ENCODE measurements around the gene E2F8. TPM values are rescaled to one million over a fixed set of nuclear protein-coding genes. Genes with fewer than 3 reads are reported as not detected.

The E2F8 gene
- polyA plus RNA-seq, 2 donors: 3.1 to 3.9 TPM

DNA sequence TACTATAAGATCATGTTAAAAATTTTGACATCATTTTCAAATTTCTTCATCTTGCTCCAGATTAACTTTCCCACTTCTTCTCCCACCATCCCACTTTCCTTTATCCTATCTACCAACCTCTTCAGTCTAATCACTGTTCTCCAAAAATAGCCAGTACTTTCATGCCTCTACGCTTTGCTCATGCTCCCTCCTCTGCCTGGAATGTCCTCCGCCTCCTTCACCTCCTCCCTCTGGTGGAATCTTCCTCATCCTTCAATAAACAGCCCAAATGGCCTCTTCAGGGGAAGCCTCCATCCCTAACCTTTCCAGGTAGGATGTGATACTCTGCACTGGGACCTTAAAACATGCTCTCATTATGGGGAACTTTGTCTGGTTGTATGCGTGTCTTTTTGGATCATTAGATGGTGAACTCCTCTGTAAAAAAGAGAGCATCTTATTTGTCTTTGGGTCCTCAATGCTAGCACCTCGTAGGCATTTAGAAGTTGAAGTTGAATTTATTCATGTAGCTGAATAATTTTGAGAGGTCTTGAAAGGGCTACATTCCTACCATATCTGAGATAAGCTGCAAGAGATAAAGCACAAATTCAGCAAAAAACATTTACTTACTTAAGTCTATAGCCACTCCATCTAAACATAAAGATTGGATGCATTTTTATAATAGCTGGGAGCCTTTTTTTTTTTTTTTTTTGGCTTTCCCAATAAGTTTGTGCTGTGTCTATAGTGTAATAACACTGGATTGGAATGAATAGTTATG lies 31.0 kb downstream of the E2F8 start:
- Histone ChIP-seq H3K4me1 (ENCODE audit: control insufficient read depth in 2 of 2, insufficient read depth in 2 of 2, low read length in 1 of 2) (no peaks in the 10 kb centered on the region), H3K9me3 (ENCODE audit: control insufficient read depth in 2 of 2, insufficient read depth in 1 of 2, low read depth in 1 of 2, low read length in 1 of 2) (no peaks in the 10 kb centered on the region), H3K36me3 (ENCODE audit: control insufficient read depth in 2 of 2, insufficient read depth in 2 of 2, low read length in 1 of 2) (no peaks in the 10 kb centered on the region), H3K27ac (ENCODE audit: low read depth in 2 of 2, low read length in 1 of 2) (no peak overlapping the region), H3K4me3 (ENCODE audit: low read depth in 1 of 2, low read length in 2 of 2) (no peak overlapping the region), H3K27me3 (ENCODE audit: control insufficient read depth in 1 of 2, insufficient read depth in 2 of 2, low read length in 2 of 2) (no peaks in the 10 kb centered on the region)
- WGBS, 2 donors: 66 to 81% methylated on average over 4 of the region's 4 CpGs

DNA sequence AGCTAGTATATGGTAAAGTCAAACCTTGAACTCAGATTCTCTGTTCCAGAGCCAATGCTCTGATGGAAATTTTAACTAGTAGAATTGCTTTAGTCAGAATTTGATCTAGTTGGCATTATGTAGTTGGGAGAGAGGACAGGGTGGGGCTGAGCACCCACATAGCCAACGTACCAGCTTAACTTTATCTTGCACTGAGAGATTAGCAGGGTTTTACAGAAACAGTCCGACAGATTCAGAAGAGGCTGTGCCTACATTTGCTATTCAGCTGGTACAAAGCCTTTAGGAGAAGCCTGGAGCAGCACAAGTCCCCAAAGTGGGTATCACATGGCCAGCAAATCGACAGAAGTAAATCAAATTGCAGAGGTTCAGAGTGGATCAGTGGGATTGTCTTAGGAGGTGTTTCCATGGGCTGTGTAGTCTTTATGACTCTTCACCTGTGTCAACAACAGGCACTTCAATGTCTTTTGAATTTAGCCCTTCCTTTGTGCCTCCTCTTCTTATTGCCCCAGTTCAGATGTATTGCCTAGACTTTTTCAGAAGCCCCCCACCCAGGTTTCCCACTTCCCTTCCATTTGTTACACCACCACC lies 31.7 kb downstream of the E2F8 start:
- Histone ChIP-seq H3K9me3 (ENCODE audit: control insufficient read depth in 2 of 2, insufficient read depth in 1 of 2, low read depth in 1 of 2, low read length in 1 of 2) (no peaks in the 10 kb centered on the region), H3K4me1 (ENCODE audit: control insufficient read depth in 2 of 2, insufficient read depth in 2 of 2, low read length in 1 of 2) (no peaks in the 10 kb centered on the region), H3K27me3 (ENCODE audit: control insufficient read depth in 1 of 2, insufficient read depth in 2 of 2, low read length in 2 of 2) (no peaks in the 10 kb centered on the region), H3K4me3 (ENCODE audit: low read depth in 1 of 2, low read length in 2 of 2) (no peak overlapping the region), H3K27ac (ENCODE audit: low read depth in 2 of 2, low read length in 1 of 2) (no peak overlapping the region), H3K36me3 (ENCODE audit: control insufficient read depth in 2 of 2, insufficient read depth in 2 of 2, low read length in 1 of 2) (no peaks in the 10 kb centered on the region)
- 41 to 71% methylated on average over 3 of the region's 3 CpGs for WGBS, 2 donors

DNA sequence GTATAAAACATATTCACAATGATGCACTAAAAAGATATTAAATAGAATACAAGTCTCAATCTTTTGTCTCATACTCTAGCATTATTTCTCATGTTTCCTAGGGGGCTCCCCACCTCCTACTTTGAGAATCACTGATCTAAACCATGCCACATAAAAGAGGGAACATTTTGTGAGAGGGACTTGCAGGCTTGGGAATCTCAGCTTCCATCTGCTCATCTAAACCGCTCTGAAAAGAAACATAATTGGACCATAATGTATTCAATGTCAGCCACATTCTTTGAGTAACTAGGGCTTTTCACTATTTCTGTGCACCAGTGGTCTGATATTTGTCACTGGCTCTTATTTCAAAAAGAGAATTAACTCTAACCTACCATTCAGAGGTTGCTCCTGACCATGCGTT lies 32.6 kb downstream of the E2F8 start:
- Histone ChIP-seq H3K27me3 (ENCODE audit: control insufficient read depth in 1 of 2, insufficient read depth in 2 of 2, low read length in 2 of 2) (no peaks in the 10 kb centered on the region), H3K9me3 (ENCODE audit: control insufficient read depth in 2 of 2, insufficient read depth in 1 of 2, low read depth in 1 of 2, low read length in 1 of 2) (no peaks in the 10 kb centered on the region)
- 83 to 84% methylated on average over 2 of the region's 2 CpGs for WGBS, 2 donors

DNA sequence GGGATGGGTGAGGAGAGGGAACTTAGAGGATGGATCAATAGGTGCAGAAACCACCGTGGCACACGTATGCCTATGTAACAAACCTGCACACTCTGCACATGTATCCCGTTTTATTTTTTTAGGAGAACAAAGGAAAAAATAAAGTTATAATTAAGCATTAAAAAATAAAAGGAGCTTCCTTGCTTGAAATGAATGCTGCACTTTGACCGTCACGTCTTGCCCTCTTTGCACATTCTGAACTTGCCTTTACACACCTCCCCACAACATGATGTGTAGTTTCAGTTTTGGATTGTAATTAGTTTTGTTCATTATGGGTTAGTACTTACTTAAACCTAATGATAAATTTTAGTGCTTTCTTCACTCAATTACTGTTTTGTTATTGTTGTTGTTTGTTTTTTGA lies 35.9 kb downstream of the E2F8 start:
- Histone ChIP-seq H3K9me3 (ENCODE audit: control insufficient read depth in 2 of 2, insufficient read depth in 1 of 2, low read depth in 1 of 2, low read length in 1 of 2) (no peaks in the 10 kb centered on the region), H3K4me1 (ENCODE audit: control insufficient read depth in 2 of 2, insufficient read depth in 2 of 2, low read length in 1 of 2) (peaks cover 0 to 2% of the 10 kb centered on the region in 2 donors), H3K27me3 (ENCODE audit: control insufficient read depth in 1 of 2, insufficient read depth in 2 of 2, low read length in 2 of 2) (no peaks in the 10 kb centered on the region), H3K36me3 (ENCODE audit: control insufficient read depth in 2 of 2, insufficient read depth in 2 of 2, low read length in 1 of 2) (no peaks in the 10 kb centered on the region), H3K27ac (ENCODE audit: low read depth in 2 of 2, low read length in 1 of 2) (no peak overlapping the region), H3K4me3 (ENCODE audit: low read depth in 1 of 2, low read length in 2 of 2) (no peak overlapping the region)
- 92 to 94% methylated on average over 5 of the region's 5 CpGs for WGBS, 2 donors

More for the DNA sequence above, 32.6 kb downstream of the E2F8 start:
- H3K4me3 ChIP-seq (ENCODE audit: low read depth in 1 of 2, low read length in 2 of 2): no peak overlapping the region
- no peaks in the 10 kb centered on the region for H3K36me3 ChIP-seq (ENCODE audit: control insufficient read depth in 2 of 2, insufficient read depth in 2 of 2, low read length in 1 of 2)
- no peak overlapping the region for H3K27ac ChIP-seq (ENCODE audit: low read depth in 2 of 2, low read length in 1 of 2)
- no peaks in the 10 kb centered on the region for H3K4me1 ChIP-seq (ENCODE audit: control insufficient read depth in 2 of 2, insufficient read depth in 2 of 2, low read length in 1 of 2)

DNA sequence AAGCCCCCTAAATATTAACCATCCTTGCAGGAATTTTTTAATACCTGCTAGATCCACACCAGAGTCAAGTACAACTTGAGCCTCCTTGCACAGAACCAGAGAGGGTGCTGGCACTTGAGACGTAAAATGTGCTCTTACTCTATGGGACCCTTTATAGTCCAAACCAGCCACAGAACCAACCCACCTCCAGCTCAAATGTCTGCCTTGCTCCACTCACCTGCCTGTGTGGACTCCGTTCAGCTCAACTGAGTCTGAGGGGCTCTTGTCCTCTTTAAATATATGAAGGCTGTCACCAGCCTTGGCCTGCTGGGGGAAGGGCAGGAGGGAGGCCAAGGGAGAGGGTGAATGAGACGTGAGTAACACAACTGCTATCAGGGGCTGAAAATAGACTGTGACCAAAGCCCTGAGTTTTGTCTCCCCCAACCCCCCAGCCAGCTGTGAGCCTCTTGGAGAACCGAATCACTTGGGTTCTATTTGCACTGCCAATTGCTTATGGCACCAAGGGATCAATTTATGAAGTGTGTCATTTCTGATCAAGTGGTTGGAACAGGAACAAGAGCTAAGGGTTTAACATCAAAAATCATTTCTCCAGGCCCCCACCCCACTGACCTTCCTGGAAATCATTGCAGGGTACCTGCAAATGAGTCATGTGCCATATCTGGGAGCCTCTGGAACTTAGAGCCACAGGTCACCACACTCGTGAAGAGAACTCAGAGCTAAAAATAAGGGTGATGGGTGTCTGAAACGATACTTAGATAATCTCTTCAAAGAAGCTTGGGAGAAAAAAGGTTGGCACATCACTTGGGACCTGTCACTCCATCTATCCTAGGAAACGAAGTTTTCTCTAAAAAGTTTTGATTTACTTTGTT lies 38.8 kb downstream of the E2F8 start, which contains the start of gene CSRP3:
Gene CSRP3 (minus strand): TSS at position 247 of the 869 bp plus-strand sequence. CDS start 9,535 bp downstream, outside the sequence.
- WGBS, 2 donors: 84 to 88% methylated on average over 7 of the region's 7 CpGs
- Histone ChIP-seq H3K9me3 (ENCODE audit: control insufficient read depth in 2 of 2, insufficient read depth in 1 of 2, low read depth in 1 of 2, low read length in 1 of 2) (no peaks in the 10 kb centered on the region), H3K27ac (ENCODE audit: low read depth in 2 of 2, low read length in 1 of 2) (no peak within 1 kb of the TSS), H3K4me3 (ENCODE audit: low read depth in 1 of 2, low read length in 2 of 2) (no peak within 1 kb of the TSS), H3K36me3 (ENCODE audit: control insufficient read depth in 2 of 2, insufficient read depth in 2 of 2, low read length in 1 of 2) (no peaks in the 10 kb centered on the region), H3K4me1 (ENCODE audit: control insufficient read depth in 2 of 2, insufficient read depth in 2 of 2, low read length in 1 of 2) (peaks cover 0 to 2% of the 10 kb centered on the region in 2 donors), H3K27me3 (ENCODE audit: control insufficient read depth in 1 of 2, insufficient read depth in 2 of 2, low read length in 2 of 2) (no peaks in the 10 kb centered on the region)

DNA sequence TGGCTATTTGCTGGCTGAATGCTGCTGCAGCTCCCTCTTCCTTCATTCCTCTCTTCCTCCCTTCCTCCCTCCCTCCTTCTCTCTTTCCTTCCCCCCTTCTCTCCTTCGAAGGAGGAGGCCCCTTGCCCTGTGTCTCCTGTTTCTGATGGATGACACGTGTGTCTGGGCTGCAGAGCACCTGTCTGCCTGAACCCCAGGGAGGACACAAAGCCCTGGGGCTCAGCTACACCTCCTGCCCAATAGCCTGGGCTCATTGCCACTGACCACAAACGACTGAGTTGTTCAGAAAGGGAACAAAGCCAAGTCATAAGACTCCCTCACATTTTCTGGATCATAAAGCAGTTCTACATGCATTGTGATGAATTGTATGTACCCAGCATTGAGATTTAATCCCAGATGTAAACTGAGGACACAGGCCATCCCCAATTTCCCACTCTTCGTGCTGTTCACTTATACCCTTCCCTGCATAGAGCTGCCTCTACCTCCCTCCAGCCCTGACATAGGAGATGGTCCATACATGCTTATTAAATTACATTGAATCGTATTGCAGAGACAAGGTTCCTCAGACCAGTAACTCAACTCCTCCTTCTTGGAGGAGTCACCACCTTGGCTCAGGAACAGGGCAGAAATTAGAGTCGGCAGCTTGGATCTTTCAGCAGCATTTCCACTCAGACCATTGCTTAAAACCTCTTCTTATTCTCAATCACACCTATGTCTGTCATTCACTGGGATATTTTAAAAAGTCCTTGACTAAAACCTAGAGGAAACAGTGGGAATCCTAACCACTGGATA lies 40.1 kb downstream of the E2F8 start:
- H3K27me3 ChIP-seq (ENCODE audit: control insufficient read depth in 1 of 2, insufficient read depth in 2 of 2, low read length in 2 of 2): no peaks in the 10 kb centered on the region
- H3K4me1 ChIP-seq (ENCODE audit: control insufficient read depth in 2 of 2, insufficient read depth in 2 of 2, low read length in 1 of 2): peaks cover 0 to 2% of the 10 kb centered on the region in 2 donors
- H3K36me3 ChIP-seq (ENCODE audit: control insufficient read depth in 2 of 2, insufficient read depth in 2 of 2, low read length in 1 of 2): no peaks in the 10 kb centered on the region
- H3K9me3 ChIP-seq (ENCODE audit: control insufficient read depth in 2 of 2, insufficient read depth in 1 of 2, low read depth in 1 of 2, low read length in 1 of 2): no peaks in the 10 kb centered on the region
- H3K4me3 ChIP-seq (ENCODE audit: low read depth in 1 of 2, low read length in 2 of 2): no peak overlapping the region
- 29 to 33% methylated on average over 6 of the region's 6 CpGs for WGBS, 2 donors
- no peak overlapping the region for H3K27ac ChIP-seq (ENCODE audit: low read depth in 2 of 2, low read length in 1 of 2)

DNA sequence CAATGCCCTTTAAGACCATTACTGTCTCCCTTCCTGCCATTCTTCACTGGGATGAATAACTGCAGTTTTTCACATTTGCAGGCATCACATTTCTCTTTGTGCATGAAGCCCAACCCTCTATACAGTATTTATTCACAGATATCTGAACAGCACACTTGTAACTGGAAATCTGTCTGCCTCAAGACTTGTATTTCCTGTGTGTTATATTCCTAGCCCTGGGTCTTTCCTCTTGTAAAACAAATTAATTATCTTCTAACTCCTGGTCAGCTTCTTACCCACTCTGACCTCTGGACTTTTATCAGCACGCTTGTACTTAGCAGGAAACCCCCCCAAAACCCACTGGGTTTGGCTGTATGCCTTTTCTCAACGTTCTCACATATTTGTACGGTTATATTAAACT lies 41.0 kb downstream of the E2F8 start:
- no peak overlapping the region for H3K27ac ChIP-seq (ENCODE audit: low read depth in 2 of 2, low read length in 1 of 2)
- H3K4me3 ChIP-seq (ENCODE audit: low read depth in 1 of 2, low read length in 2 of 2): no peak overlapping the region
- peaks cover 0 to 2% of the 10 kb centered on the region in 2 donors for H3K4me1 ChIP-seq (ENCODE audit: control insufficient read depth in 2 of 2, insufficient read depth in 2 of 2, low read length in 1 of 2)
- H3K36me3 ChIP-seq (ENCODE audit: control insufficient read depth in 2 of 2, insufficient read depth in 2 of 2, low read length in 1 of 2): no peaks in the 10 kb centered on the region
- H3K27me3 ChIP-seq (ENCODE audit: control insufficient read depth in 1 of 2, insufficient read depth in 2 of 2, low read length in 2 of 2): no peaks in the 10 kb centered on the region
- WGBS, 2 donors: 30 to 39% methylated on average over 3 of the region's 3 CpGs
- no peaks in the 10 kb centered on the region for H3K9me3 ChIP-seq (ENCODE audit: control insufficient read depth in 2 of 2, insufficient read depth in 1 of 2, low read depth in 1 of 2, low read length in 1 of 2)

DNA sequence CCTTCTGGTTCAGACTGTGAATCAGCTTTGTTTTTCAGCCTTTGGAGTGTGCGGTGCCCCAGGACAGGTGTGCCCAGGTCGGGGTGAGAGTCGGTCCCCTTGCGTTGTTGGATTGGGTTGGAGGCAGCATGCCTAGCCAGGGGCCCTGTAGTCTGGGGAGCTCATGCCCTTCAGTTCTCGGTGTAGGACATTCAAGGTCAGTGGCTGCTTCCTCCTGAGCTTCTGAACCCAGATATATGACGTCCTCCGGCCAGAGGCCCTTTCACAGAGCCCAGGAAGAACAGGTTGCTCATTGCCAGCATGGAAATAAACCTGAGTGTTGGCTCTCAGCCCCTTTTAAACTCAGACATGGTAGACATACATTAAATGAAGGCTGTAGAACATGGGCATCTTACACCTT lies 41.7 kb downstream of the E2F8 start:
- H3K9me3 ChIP-seq (ENCODE audit: control insufficient read depth in 2 of 2, insufficient read depth in 1 of 2, low read depth in 1 of 2, low read length in 1 of 2): no peaks in the 10 kb centered on the region
- peaks cover 0 to 2% of the 10 kb centered on the region in 2 donors for H3K4me1 ChIP-seq (ENCODE audit: control insufficient read depth in 2 of 2, insufficient read depth in 2 of 2, low read length in 1 of 2)
- H3K27ac ChIP-seq (ENCODE audit: low read depth in 2 of 2, low read length in 1 of 2): no peak overlapping the region
- H3K27me3 ChIP-seq (ENCODE audit: control insufficient read depth in 1 of 2, insufficient read depth in 2 of 2, low read length in 2 of 2): no peaks in the 10 kb centered on the region
- H3K4me3 ChIP-seq (ENCODE audit: low read depth in 1 of 2, low read length in 2 of 2): no peak overlapping the region
- WGBS, 2 donors: 90% methylated on average over 7 of the region's 7 CpGs
- H3K36me3 ChIP-seq (ENCODE audit: control insufficient read depth in 2 of 2, insufficient read depth in 2 of 2, low read length in 1 of 2): no peaks in the 10 kb centered on the region

DNA sequence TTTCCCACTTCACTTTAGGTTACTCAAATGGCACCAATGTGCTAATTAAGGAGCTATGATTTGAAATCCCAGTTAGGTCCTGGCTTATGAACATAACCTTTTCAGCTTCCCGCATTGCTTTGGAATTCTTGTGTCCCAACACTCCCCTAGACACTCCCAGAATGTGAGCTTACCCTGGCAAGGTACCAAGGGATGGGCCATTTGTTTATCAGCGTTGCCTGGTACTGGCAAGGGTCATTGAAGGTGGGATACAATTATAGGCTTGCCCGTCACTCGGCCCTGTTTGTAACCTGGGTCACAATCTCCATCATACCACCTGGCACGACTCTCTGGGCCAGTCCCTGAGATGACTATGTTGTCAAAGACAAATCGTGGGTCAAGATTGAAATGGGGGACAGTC lies 44.3 kb downstream of the E2F8 start:
- H3K9me3 ChIP-seq (ENCODE audit: control insufficient read depth in 2 of 2, insufficient read depth in 1 of 2, low read depth in 1 of 2, low read length in 1 of 2): no peaks in the 10 kb centered on the region
- 76 to 77% methylated on average over 6 of the region's 6 CpGs for WGBS, 2 donors
- H3K4me3 ChIP-seq (ENCODE audit: low read depth in 1 of 2, low read length in 2 of 2): no peak overlapping the region
- H3K27me3 ChIP-seq (ENCODE audit: control insufficient read depth in 1 of 2, insufficient read depth in 2 of 2, low read length in 2 of 2): no peaks in the 10 kb centered on the region
- no peak overlapping the region for H3K27ac ChIP-seq (ENCODE audit: low read depth in 2 of 2, low read length in 1 of 2)
- H3K4me1 ChIP-seq (ENCODE audit: control insufficient read depth in 2 of 2, insufficient read depth in 2 of 2, low read length in 1 of 2): peaks cover 0 to 2% of the 10 kb centered on the region in 2 donors
- no peaks in the 10 kb centered on the region for H3K36me3 ChIP-seq (ENCODE audit: control insufficient read depth in 2 of 2, insufficient read depth in 2 of 2, low read length in 1 of 2)

All from esophagus (tissue), 2 donors.